SK-N-MC (cell line): ENCODE results near the gene PGAM2.

Source experiments
- DNase-seq: peaks from one replicate; pipeline ENCODE4 v3.0.0-alpha.2; 2011; ENCODE audit warnings: low read depth, low spot score
- H3K27ac ChIP-seq: fragments of 200-600 bp; sonication (generic); 2 replicates; pipeline ENCODE4 v1.5.1; 2016; ENCODE audit warnings: mixed run types
- H3K36me3 ChIP-seq: fragments of 200-600 bp; sonication (generic); 2 replicates; pipeline ENCODE4 v1.6.1; 2017; ENCODE audit warnings: antibody characterized with exemption, low read length, mixed read lengths; ENCODE audit not compliant: insufficient read depth
- H3K4me3 ChIP-seq: fragments of 200-600 bp; sonication (generic); 2 replicates; pipeline ENCODE4 v1.5.1; 2016
- H3K9ac ChIP-seq: fragments of 200-600 bp; sonication (generic); 2 replicates; pipeline ENCODE4 v1.8.0; 2017; ENCODE audit warnings: mixed run types, mixed read lengths; ENCODE audit not compliant: insufficient read length
- H3K9me3 ChIP-seq: fragments of 200-600 bp; sonication (generic); 2 replicates; pipeline ENCODE4 v1.6.1; 2017; ENCODE audit warnings: low read depth, mild to moderate bottlenecking, antibody characterized with exemption, low read length, moderate library complexity, mixed read lengths
- EZH2 ChIP-seq: fragments of 200-600 bp; sonication (generic); IDR thresholded peaks from one replicate; pipeline ENCODE4 v1.6.1; 2017; ENCODE audit warnings: antibody characterized with exemption
- FOXP2 ChIP-seq: optimal IDR thresholded peaks from 2 replicates; pipeline ENCODE3; 2011; ENCODE audit warnings: mild to moderate bottlenecking, moderate library complexity; ENCODE audit not compliant: insufficient read depth; ENCODE audit errors: extremely low read length, control extremely low read depth
- POLR2AphosphoS5 ChIP-seq: IDR thresholded peaks from 2 replicates; pipeline ENCODE4 v1.6.1; 2012; ENCODE audit warnings: mild to moderate bottlenecking, low read depth, low read length, borderline replicate concordance

Gene PGAM2

DNA sequence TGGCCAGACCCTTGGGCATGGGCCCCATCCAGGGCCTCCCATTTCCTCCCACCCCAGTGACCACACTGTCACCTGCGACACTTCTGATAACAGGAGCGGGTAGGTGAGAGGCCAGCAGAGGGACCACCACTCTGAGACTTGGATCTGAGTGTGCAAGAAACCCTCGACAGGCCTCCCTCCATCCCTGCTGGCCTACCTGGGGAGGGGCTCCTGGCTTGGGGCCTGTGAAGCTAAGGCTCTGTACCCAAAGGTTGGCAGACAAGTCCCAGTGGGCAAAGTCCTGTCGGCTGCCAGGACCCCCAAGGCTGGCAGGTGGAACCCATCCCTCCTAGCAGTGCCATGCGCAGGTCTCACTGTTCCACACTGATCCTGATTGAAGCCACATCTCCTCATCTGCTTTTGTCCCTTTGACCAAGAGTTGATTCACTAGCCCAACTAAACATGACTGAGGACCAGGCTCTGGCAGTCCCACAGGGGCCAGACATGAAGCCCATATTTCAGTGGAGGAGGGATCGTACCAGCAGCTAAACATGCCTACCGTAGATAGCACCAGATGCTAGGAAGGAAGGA, 1.2 kb upstream of the PGAM2 start:
- no peak overlapping the region for H3K27ac ChIP-seq

GRCh38 chr7:44066111-44066460, 719 bp upstream of the PGAM2 start:
- DNase-seq = no peak
- H3K4me3 ChIP-seq = no peak overlapping the region
- no peak for TF ChIP-seq EZH2
- TF ChIP-seq FOXP2 = no peak
- no peak for TF ChIP-seq POLR2AphosphoS5
- H3K9ac ChIP-seq = no peak overlapping the region
- no peaks in the 10 kb centered on the region for H3K9me3 ChIP-seq
- H3K27ac ChIP-seq = no peak overlapping the region
- no peaks in the 10 kb centered on the region; the same call in 1 of the 2 replicates for H3K36me3 ChIP-seq

More for the DNA sequence above, 1.2 kb upstream of the PGAM2 start:
- TF ChIP-seq EZH2 (no peak), POLR2AphosphoS5 (no peak), FOXP2 (no peak)
- no peak for DNase-seq
- Histone ChIP-seq H3K9ac (no peak overlapping the region), H3K4me3 (no peak overlapping the region), H3K9me3 (no peaks in the 10 kb centered on the region), H3K36me3 (no peaks in the 10 kb centered on the region; the same call in 1 of the 2 replicates)

GRCh38 chr7:44064791-44065430, 456 bp downstream of the PGAM2 start:
- Histone ChIP-seq H3K9ac (no peak overlapping the region), H3K27ac (no peak overlapping the region), H3K36me3 (peaks cover 9% of the 10 kb centered on the region), H3K4me3 (no peak overlapping the region), H3K9me3 (no peaks in the 10 kb centered on the region)
- DNase-seq = no peak
- no peak for TF ChIP-seq EZH2
- TF ChIP-seq POLR2AphosphoS5 = no peak
- TF ChIP-seq FOXP2 = no peak

- DNase-seq = no peak
- H3K36me3 ChIP-seq = peaks cover 17% of the 10 kb centered on the region
- H3K4me3 ChIP-seq = no peak overlapping the region
- no peaks in the 10 kb centered on the region for H3K9me3 ChIP-seq
- H3K27ac ChIP-seq = no peak overlapping the region
- no peak overlapping the region for H3K9ac ChIP-seq
- TF ChIP-seq EZH2 (no peak), FOXP2 (no peak), POLR2AphosphoS5 (no peak)
These were observed 1.3 kb downstream of the PGAM2 start for GRCh38 chr7:44063894-44064651.

- H3K9ac ChIP-seq = no peak overlapping the region
- TF ChIP-seq EZH2 (no peak), FOXP2 (no peak), POLR2AphosphoS5 (no peak)
- H3K4me3 ChIP-seq = no peak overlapping the region
These were observed 1.8 kb downstream of the PGAM2 start for GRCh38 chr7:44063547-44063893.

GRCh38 chr7:44062903-44063295, 2.5 kb downstream of the PGAM2 start:
- Histone ChIP-seq H3K9ac (no peak overlapping the region), H3K4me3 (no peak overlapping the region), H3K27ac (no peak overlapping the region), H3K9me3 (no peaks in the 10 kb centered on the region), H3K36me3 (peaks cover 29% of the 10 kb centered on the region)
- no peak for DNase-seq
- no peak for TF ChIP-seq EZH2
- no peak for TF ChIP-seq POLR2AphosphoS5
- no peak for TF ChIP-seq FOXP2

More at GRCh38 chr7:44063547-44063893, 1.8 kb downstream of the PGAM2 start:
- Histone ChIP-seq H3K27ac (no peak overlapping the region), H3K9me3 (no peaks in the 10 kb centered on the region), H3K36me3 (peaks cover 23% of the 10 kb centered on the region)
- DNase-seq = no peak

DNA sequence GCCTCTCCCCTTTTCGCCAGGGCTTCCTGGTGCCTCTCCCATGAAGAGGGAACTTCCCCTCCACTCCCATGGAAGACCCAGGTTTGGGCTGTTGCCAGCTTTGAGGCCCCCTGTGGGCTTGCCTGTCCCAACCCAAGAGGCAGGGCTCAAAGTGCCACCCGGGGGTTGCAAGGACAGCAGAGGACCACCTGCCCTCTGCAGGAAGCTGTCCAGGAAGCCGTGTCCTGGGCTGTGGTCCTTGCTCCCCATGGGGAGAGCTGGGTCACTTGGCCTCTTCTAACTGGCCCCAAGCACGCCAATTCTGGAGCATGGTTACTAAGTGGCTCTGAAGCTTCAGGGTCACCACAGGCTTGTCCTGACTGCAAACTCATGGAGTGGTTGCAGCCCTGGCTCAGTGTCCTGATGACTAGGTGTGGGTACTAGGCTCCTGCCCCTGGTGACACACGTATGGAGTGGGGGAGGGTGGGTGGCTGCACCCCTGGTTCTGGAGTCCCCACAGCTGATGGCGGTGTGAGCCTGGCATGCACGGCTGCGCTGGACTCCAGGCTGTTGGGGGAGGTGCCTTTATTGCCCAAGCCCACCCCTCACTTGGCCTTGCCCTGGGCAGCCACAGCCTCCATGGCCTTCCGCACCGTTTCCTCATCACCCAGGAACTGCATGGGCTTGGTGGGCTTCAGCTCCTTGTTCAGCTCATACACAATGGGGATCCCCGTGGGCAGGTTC, 3.0 kb downstream of the PGAM2 start:
- no peaks in the 10 kb centered on the region for H3K9me3 ChIP-seq
- no peak overlapping the region for H3K9ac ChIP-seq
- no peak for DNase-seq
- H3K36me3 ChIP-seq = peaks cover 35% of the 10 kb centered on the region
- TF ChIP-seq POLR2AphosphoS5 (no peak), FOXP2 (no peak), EZH2 (no peak)
- no peak overlapping the region for H3K4me3 ChIP-seq
- no peak overlapping the region for H3K27ac ChIP-seq

- H3K27ac ChIP-seq = no peak overlapping the region
- H3K4me3 ChIP-seq = no peak overlapping the region
- peaks cover 41% of the 10 kb centered on the region for H3K36me3 ChIP-seq
- no peaks in the 10 kb centered on the region for H3K9me3 ChIP-seq
- no peak overlapping the region for H3K9ac ChIP-seq
- TF ChIP-seq POLR2AphosphoS5 (no peak), EZH2 (no peak), FOXP2 (no peak)
- DNase-seq = no peak
These were observed 3.7 kb downstream of the PGAM2 start for GRCh38 chr7:44061645-44062179.
